DMS 273 treated with DMSO at 0.1 percent for 48 hours (cell line): Measurements from ENCODE around the gene SLC9A7.

ENCODE experiments used
- DNase-seq: peaks from one replicate; lab custom pipeline; 2025; lab: John Stamatoyannopoulos, UW

SLC9A7 gene

GRCh38 chrX:46573331-46573891, 185.5 kb downstream of the SLC9A7 start, which contains the start of gene CHST7:
Gene CHST7, plus strand, starts transcription at chrX:46573765. Its CDS starts 167 bp downstream, at chrX:46573932.
- DNase-seq: peak; percentile 41

DNA sequence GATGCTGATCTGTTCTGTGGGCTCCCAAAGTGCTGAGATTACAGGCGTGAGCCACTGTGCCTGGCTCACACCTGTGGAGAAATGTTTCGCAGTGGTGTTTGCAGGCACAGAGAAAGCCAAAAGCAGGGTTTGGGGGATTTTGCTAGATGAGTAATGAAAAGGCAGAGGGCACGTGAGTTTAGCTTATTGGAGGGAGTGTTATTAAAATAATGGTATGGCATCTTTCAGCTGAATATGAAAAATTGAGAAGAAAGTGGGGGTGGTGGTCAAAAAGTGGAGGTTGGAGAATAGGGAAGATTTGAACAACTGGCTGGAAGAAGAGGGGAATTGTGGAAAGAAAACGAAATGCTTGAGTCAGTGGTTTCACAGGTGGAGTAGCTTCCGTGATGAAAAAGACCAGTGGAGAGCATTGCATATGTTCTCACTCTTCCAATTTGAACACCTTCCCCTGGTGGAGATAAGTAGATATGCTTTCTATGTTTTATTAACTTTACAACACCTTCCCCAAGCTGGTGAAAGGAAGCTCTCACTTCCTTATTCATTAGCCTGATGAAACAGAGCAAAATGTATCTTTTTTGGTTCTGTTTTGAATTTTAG, 186.5 kb downstream of the SLC9A7 start:
- DNase-seq: no peak

DNA sequence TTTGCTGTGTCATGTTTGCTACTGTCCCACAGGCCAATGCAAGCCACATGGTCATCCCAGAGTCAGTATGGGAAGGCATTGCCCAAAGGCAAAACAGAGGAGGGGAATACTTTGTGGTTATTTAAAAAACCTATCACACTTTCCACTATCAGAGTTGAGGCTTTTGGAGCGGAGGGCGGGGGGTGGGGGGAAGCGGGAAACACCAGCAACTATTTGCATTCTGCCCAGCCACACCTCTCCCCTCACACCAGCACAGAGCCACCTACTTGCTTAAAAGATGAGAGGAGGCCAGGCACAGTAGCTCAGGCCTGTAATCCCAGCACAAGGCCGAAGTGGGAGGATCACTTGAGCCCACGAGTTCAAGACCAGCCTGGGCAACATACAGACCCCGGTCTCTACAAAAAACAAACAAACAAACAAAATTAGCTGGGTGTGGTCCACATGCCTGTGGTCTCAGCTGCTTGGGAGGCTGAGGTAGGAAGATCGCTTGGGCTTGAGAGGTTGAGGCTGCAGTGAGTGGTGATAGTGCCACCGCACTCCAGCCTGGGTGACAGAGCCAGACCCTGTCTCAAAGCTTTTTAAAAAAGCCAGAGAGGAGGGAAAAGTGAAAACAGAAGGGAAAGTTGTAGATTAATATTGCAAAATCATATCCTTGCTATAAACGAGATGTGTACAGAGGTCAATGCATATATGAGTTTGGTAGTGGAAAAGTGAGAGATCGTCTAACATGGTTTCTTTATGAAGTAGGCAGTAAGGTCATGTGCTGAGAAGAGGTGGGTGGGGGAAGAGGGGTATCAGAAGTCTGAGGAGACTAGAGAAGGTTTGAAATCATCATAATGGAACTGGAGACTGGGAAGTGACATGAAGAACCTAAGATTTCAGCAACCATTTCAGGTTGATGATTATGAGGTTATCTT, 187.2 kb downstream of the SLC9A7 start:
- DNase-seq: no peak

DNA sequence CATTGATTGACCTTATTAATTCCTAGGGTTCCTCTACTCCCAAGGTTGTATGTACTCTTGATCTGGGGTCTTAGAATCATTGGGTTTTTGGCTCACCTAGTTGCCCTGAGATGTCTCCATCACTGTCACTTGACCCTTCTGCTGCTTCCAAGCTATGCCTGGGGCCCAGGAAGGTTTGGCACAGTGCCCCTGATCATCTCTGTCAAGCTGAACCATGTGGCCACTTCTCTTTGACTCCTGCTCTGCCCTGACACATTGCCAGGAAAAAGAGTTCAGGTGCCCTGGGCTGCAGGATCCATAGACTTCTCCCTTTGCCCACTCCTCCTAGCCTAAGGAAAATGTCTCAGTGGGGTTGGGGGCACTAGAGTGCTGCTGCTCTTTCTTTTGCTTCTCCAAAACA, 189.3 kb downstream of the SLC9A7 start:
- DNase-seq: no peak

DNA sequence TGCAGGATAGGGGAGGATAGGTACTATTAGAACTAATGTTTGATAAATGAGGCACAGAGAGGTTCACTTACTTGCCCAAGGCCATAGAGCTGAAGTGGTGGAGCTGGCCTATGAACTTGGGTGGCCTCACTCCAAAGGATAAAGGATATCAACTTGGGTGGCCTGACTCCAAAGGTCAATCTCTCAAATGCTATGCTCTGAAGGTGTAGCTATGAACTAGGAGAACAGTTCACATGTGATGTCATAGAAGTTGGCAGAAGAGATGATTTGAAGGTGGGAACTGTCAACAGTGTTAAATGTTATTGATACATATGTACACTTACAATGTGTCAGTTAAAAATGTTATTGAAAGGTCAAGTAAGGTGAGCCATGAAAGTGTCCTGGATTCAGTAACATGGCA, 191.5 kb downstream of the SLC9A7 start:
- DNase-seq: no peak

DNA sequence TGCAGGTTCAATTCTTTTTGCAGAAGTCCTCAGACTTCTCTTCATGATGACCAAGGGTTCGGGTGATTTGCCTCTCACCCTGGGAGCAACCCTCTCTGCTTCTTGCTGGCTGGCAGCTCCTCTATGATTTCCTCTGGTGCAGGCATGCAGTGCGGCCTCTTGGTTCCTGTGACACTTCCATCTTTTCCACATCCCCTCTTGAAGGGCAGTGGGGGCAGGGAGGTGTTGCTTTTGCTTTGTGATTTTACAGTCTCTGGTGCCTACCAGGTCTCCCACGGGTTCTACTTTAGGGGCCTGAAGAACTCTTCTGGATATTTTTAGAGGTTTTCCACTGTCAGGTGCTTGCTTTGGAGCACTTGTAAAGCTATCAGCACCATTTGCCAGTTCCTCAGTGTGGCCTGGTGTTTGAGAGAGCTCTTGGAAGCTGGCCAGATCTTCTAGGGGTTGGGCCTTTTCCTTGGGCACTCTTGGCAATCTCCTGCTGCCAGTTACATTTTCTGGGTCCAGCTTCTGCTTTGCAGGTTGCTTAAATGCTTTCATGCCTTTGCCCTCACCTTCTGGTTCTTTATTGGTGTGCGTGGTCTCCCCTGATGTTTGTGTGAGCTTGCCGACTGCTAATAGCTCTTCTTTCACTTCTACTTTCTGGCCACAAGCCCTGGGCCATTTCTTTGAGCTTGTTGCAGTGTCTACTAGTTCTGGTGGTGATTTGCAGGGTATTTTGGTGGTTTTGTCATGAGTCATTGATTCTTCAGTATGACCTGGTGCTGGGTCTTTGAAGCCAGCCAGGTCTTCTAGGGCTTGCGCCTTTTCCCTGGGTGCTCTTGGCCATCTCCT, 196.9 kb downstream of the SLC9A7 start:
- no peak for DNase-seq

DNA sequence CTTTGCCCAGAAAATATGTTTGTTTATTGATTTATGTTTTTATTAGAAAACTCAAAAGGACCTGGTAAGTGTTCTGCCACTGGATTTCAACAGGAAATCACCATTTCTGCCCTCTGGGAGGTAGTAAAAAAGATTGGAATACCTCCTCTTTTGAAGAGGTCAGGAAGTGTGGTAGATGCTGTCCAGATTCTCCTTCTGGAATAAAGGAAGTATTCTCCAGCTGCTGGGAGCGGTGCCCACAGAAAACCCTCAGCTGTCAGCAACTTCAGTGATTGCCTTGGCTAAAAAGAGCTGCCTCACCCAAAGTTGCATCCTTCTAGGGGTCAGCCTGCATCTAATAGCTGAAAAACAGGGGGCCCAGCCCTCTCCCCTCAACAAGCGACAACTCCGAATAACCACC, 199.9 kb downstream of the SLC9A7 start:
- DNase-seq: no peak

DNA sequence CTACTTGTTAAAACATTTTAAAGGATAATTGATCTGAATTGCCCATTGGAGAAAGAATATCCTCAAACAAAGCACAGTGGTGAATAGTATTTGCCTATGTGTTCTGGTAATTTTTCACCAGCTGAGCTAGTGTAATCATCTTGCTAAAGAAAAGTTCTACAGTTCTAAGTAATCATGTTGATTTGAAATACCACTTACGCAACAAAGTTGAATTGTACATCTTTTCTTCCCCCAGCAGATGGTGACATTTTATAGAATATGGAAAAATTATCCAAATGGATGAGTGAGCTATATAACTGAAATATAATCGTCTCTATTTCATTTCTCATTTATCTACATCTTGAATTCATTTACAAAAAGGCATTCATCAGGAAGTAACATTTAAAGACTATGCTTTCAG, 204.0 kb downstream of the SLC9A7 start:
- no peak for DNase-seq

DNA sequence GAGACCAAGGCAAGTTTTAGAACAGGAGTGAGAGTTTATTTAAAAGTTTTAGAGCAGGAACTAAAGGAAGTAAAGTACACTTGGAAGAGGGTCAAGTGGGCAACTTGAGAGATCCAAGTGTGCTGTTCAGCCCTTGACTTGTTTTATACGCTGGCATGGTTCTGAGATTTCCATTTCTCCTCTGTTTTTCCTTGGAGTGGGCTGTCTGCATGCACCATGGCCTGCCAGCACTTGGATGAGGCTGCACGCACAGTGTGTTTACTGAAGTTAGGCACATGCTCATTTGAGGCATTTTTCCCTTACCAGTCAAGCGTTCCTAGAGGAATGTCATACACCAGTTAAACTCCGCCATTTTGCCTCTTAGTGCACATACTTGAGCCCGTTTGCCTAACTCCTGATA, 205.0 kb downstream of the SLC9A7 start:
- DNase-seq: no peak

DNA sequence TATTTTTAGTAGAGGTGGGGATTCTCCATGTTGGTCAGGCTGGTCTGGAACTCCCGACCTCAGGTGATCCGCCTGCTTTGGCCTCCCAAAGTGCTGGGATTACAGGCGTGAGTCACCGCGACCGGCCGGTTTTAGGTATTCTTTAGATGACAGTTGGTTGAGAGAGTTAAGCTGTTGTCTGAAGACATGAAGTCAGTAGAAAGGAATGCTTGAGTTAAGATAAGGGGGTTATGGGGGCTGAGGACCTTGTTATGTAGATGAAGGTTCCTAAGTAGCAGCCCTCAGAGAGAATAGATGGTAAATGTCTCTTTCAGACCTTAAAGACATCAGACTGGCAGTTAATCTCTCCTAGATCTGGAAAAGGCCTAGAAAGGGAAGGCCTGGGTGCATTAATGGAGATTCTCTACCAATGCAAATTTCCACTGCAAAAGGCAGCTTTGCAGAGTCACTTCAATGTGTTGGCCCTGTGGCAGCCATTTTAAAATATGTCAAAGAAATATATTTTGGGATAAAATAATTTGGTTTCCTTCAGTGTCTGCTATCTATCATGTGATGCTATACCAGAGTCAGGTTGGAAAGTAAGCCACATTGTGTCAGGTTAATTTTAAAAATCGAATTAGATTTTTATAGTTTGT, 207.3 kb downstream of the SLC9A7 start:
- DNase-seq: no peak

DNA sequence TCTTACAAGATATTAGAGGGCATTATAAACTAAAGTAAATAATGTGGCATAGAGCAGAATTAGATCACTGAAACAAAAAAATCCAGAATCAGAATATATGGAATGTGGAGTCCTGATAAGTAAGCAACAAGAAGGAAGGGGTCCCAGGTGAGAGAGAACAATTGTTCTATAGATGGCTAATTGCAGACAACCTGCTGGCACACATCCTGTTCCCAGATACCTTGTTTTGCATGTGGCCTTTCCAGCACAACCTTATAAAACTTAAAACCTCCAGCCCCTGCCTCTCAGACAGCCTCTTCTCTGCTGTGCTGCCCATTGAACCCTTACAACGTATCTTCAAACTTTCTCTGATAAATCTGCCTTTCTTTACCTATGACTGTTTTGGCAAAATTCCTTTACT, 209.0 kb downstream of the SLC9A7 start:
- DNase-seq: no peak
